NB4 (cell line): ENCODE measurements around the gene RAB23.

ENCODE experiments used
- DNase-seq: peaks from one replicate; pipeline ENCODE4 v3.0.0; 2010; ENCODE audit warnings: low read depth
- H3K4me3 ChIP-seq: one replicate; pipeline ENCODE4 v1.5.1; 2011; ENCODE audit warnings: mild to moderate bottlenecking, low read depth, low read length, moderate library complexity
- CTCF ChIP-seq: IDR thresholded peaks from one replicate; pipeline ENCODE4 v1.5.1; 2012; ENCODE audit warnings: low read depth, low read length
- MAX ChIP-seq: IDR thresholded peaks from 2 replicates; pipeline ENCODE4 v1.6.1; 2011; ENCODE audit warnings: low read depth, low read length
- MYC ChIP-seq: IDR thresholded peaks from 2 replicates; pipeline ENCODE4 v1.6.1; 2011; ENCODE audit warnings: low read depth, low read length
- POLR2A ChIP-seq: IDR thresholded peaks from 2 replicates; pipeline ENCODE4 v1.6.1; 2011; ENCODE audit warnings: mild to moderate bottlenecking; ENCODE audit not compliant: insufficient read length; ENCODE audit errors: extremely low read depth

The RAB23 gene

GRCh38 chr6:57262901-57263694 lies 41.0 kb upstream of the RAB23 start:
- TF ChIP-seq MAX = no peak
- no peak for TF ChIP-seq MYC
- no peak for TF ChIP-seq CTCF
- TF ChIP-seq POLR2A = no peak
- no peak overlapping the region for H3K4me3 ChIP-seq
- DNase-seq = no peak

GRCh38 chr6:57262488-57262887 lies 40.4 kb upstream of the RAB23 start:
- no peak overlapping the region for H3K4me3 ChIP-seq
- TF ChIP-seq CTCF (no peak), POLR2A (no peak), MYC (no peak), MAX (no peak)
- DNase-seq = no peak

GRCh38 chr6:57261926-57262325 lies 39.8 kb upstream of the RAB23 start:
- H3K4me3 ChIP-seq = no peak overlapping the region
- no peak for DNase-seq
- TF ChIP-seq MYC (no peak), MAX (no peak), CTCF (no peak), POLR2A (no peak)

GRCh38 chr6:57259064-57259463 lies 37.0 kb upstream of the RAB23 start:
- no peak for DNase-seq
- H3K4me3 ChIP-seq = no peak overlapping the region
- TF ChIP-seq MYC = no peak
- no peak for TF ChIP-seq MAX
- no peak for TF ChIP-seq CTCF
- TF ChIP-seq POLR2A = no peak

- no peak overlapping the region for H3K4me3 ChIP-seq
- no peak for DNase-seq
- no peak for TF ChIP-seq POLR2A
- no peak for TF ChIP-seq CTCF
- no peak for TF ChIP-seq MYC
- TF ChIP-seq MAX = no peak
Measured at GRCh38 chr6:57257911-57258541, 35.9 kb upstream of the RAB23 start.
